CD14-positive monocyte (primary cell): Measurements from ENCODE around the gene SLC29A1. TPM values are rescaled to one million over a fixed set of nuclear protein-coding genes. Genes with fewer than 3 reads are reported as not detected.
A peak's percentile ranks its signal among the peaks of the same experiment; 100 is the strongest.

Experiments
- DNase-seq, 3 donors: peaks; one replicate each; pipeline ENCODE4 v3.0.0-alpha.2; 2011 to 2022
- H2AFZ ChIP-seq: 2 replicates; pipeline ENCODE4 v1.6.0; 2012; ENCODE audit warnings: mild to moderate bottlenecking, low read depth, low read length, inconsistent platforms; ENCODE audit not compliant: insufficient read depth, poor library complexity, severe bottlenecking
- H3K27ac ChIP-seq, 2 donors: 1 replicate in 1 of 2; 2 replicates in 1 of 2; pipeline ENCODE4 v1.5.1; 2012 to 2013; ENCODE audit warnings: low read length in 2 of 2, control low read depth in 1 of 2, inconsistent platforms in 1 of 2, low read depth in 1 of 2, mild to moderate bottlenecking in 1 of 2
- H3K27me3 ChIP-seq, 2 donors: one replicate each; pipeline versions ENCODE4 v1.6.0 to v1.6.1; 2011 to 2013; ENCODE audit warnings: low read length in 2 of 2; ENCODE audit not compliant: control insufficient read depth in 2 of 2, insufficient read depth in 2 of 2
- H3K36me3 ChIP-seq, 2 donors: replicated peaks in 1 of 2; 1 replicate in 1 of 2; 2 replicates in 1 of 2; pipeline versions ENCODE4 v1.5.1 to v1.6.1; 2012 to 2013; ENCODE audit warnings: low read length in 2 of 2, control low read depth in 1 of 2, inconsistent platforms in 1 of 2, mild to moderate bottlenecking in 1 of 2; ENCODE audit not compliant: insufficient read depth in 2 of 2, control insufficient read depth in 1 of 2
- H3K4me1 ChIP-seq, 2 donors: 1 replicate in 1 of 2; 2 replicates in 1 of 2; pipeline versions ENCODE4 v1.5.1 to v1.6.1; 2012 to 2013; ENCODE audit warnings: low read length in 2 of 2, control low read depth in 1 of 2, inconsistent platforms in 1 of 2, mild to moderate bottlenecking in 1 of 2, moderate library complexity in 1 of 2; ENCODE audit not compliant: insufficient read depth in 2 of 2, control insufficient read depth in 1 of 2
- H3K4me2 ChIP-seq: replicated peaks from 2 replicates; pipeline ENCODE3; 2012; ENCODE audit warnings: low read length, moderate library complexity, mild to moderate bottlenecking; ENCODE audit not compliant: poor library complexity, severe bottlenecking; ENCODE audit errors: extremely low read depth
- H3K4me3 ChIP-seq, 3 experiments: fragments of 200-600 bp in 1 of 3; sonication (generic) in 1 of 3; replicated peaks in 1 of 3; 1 replicate in 2 of 3; 2 replicates in 1 of 3; pipeline ENCODE4 v1.5.1; 2011 to 2013; ENCODE audit warnings: low read length in 3 of 3, mild to moderate bottlenecking in 3 of 3, control low read depth in 2 of 3, low read depth in 2 of 3, inconsistent platforms in 1 of 3, moderate library complexity in 1 of 3
- H3K79me2 ChIP-seq: 2 replicates; pipeline ENCODE4 v1.6.0; 2012; ENCODE audit warnings: mild to moderate bottlenecking, control low read depth, inconsistent platforms, low read length, moderate library complexity; ENCODE audit not compliant: insufficient read depth
- H3K9ac ChIP-seq: 2 replicates; pipeline ENCODE4 v1.6.0; 2017; ENCODE audit warnings: low read length, mild to moderate bottlenecking; ENCODE audit not compliant: insufficient read depth, poor library complexity, severe bottlenecking
- H3K9me3 ChIP-seq, 2 donors: replicated peaks in 1 of 2; 1 replicate in 1 of 2; 2 replicates in 1 of 2; pipeline versions ENCODE4 v1.5.1 to v1.6.1; 2012 to 2013; ENCODE audit warnings: low read length in 2 of 2, control low read depth in 1 of 2; ENCODE audit not compliant: control insufficient read depth in 1 of 2, insufficient read depth in 1 of 2
- H4K20me1 ChIP-seq: 2 replicates; pipeline ENCODE4 v1.6.0; 2012; ENCODE audit warnings: mild to moderate bottlenecking, low read length, control low read depth, moderate library complexity; ENCODE audit not compliant: insufficient read depth
- H3K27ac Mint-ChIP-seq, 7 donors: one replicate each; pipeline ENCODE4 v1.8.0; 2020; ENCODE audit warnings: mild to moderate bottlenecking in 7 of 7, mixed read lengths in 7 of 7, moderate library complexity in 6 of 7, inconsistent platforms in 2 of 7
- H3K27me3 Mint-ChIP-seq, 3 donors: one replicate each; pipeline ENCODE4 v1.8.0; 2021 to 2022; ENCODE audit warnings: low read depth in 3 of 3, mild to moderate bottlenecking in 3 of 3, mixed read lengths in 3 of 3, moderate library complexity in 3 of 3, inconsistent platforms in 1 of 3
- H3K36me3 Mint-ChIP-seq, 2 donors: one replicate each; pipeline ENCODE4 v1.8.0; 2020; ENCODE audit warnings: mixed read lengths in 2 of 2, inconsistent platforms in 1 of 2, mild to moderate bottlenecking in 1 of 2
- H3K4me1 Mint-ChIP-seq: one replicate; pipeline ENCODE4 v1.8.0; 2020; ENCODE audit warnings: mild to moderate bottlenecking, mixed read lengths
- H3K4me3 Mint-ChIP-seq, 2 donors: one replicate each; pipeline ENCODE4 v1.8.0; 2020; ENCODE audit warnings: mild to moderate bottlenecking in 2 of 2, mixed read lengths in 2 of 2, moderate library complexity in 1 of 2
- H3K9me3 Mint-ChIP-seq, 7 donors: one replicate each; pipeline ENCODE4 v1.8.0; 2020 to 2022; ENCODE audit warnings: mixed read lengths in 7 of 7, mild to moderate bottlenecking in 6 of 7, moderate library complexity in 6 of 7, inconsistent platforms in 2 of 7
- CTCF ChIP-seq: fragments of 200-600 bp; IDR thresholded peaks from one replicate; pipeline ENCODE4 v1.8.0; 2022; ENCODE audit warnings: antibody characterized with exemption, mild to moderate bottlenecking
- WGBS: methylation state at CpG from one replicate; pipeline ENCODE4 v1.1.5; 2013; ENCODE audit warnings: missing lambda C conversion rate; ENCODE audit not compliant: insufficient coverage; 5-methylcytosine and 5-hydroxymethylcytosine counted together
- intact Hi-C, 2 donors: fragments of 100-400 bp; cut with micrococcal nuclease; formaldehyde crosslinking; loops; one replicate each; pipeline versions ENCODE4 v1.15.0 to v1.15.1; 2023
- polyA plus RNA-seq, 3 donors: library from polyadenylated mRNA; depleted of rRNA in 1 of 3; unstranded in 2 of 3; stranded (reverse) in 1 of 3; fragments of 300-500 nt in 2 of 3; fragments of >200 nt in 1 of 3; fragmentation: Illumina TruSeq in 2 of 3; gene quantifications; 1 replicate in 2 of 3; 2 replicates in 1 of 3; pipeline ENCODE4 v1.2.3, GENCODE V29; 2012 to 2021

Gene SLC29A1
- polyA plus RNA-seq, 3 donors, result 14.3 to 23.2 (median 15.0) TPM

GRCh38 chr6:44264154-44265006 is 41.0 kb downstream of the SLC29A1 start:
- H3K36me3 Mint-ChIP-seq, result peaks cover 33 to 42% of the 10 kb centered on the region in 2 donors
- H3K9ac ChIP-seq, result peak overlapping the region; percentile 96
- H3K36me3 ChIP-seq, result peaks cover 32 to 33% of the 10 kb centered on the region in 2 donors
- peak; percentile 89 to 95 (median 94) for DNase-seq
- H3K27ac Mint-ChIP-seq, result peak overlapping the region; percentile 98 to 100 (median 99)
- WGBS, result 0% methylated on average over 9 of the region's 13 CpGs
- H3K4me1 Mint-ChIP-seq, result peaks cover 54% of the 10 kb centered on the region
- peaks cover 59% of the 10 kb centered on the region for H4K20me1 ChIP-seq
- H3K9me3 Mint-ChIP-seq, result no peaks in the 10 kb centered on the region
- H3K27ac ChIP-seq, result peak overlapping the region; percentile 96 to 99
- peaks cover 57% of the 10 kb centered on the region for H3K79me2 ChIP-seq
- no peaks in the 10 kb centered on the region for H3K9me3 ChIP-seq
- H3K4me3 Mint-ChIP-seq, result peak overlapping the region; percentile 99
- peak overlapping the region; percentile 75 to 99 (median 90) for H3K4me3 ChIP-seq
- intact Hi-C loops, result loop anchor here (5.0 to 10.0 kb wide), 3 partner anchors 48 to 470 kb away; partner anchors contain the start of genes AARS2 (in 2 of the 2) and CDC5L (in 1 of the 2)
- H3K4me2 ChIP-seq, result peak overlapping the region; percentile 98
- H2AFZ ChIP-seq, result no peak overlapping the region
- peaks cover 12 to 20% (median 17%) of the 10 kb centered on the region in 3 donors for H3K27me3 Mint-ChIP-seq
- H3K4me1 ChIP-seq, result peaks cover 38 to 53% of the 10 kb centered on the region in 2 donors
- peaks cover 7 to 15% of the 10 kb centered on the region in 2 donors for H3K27me3 ChIP-seq
- no peak for TF ChIP-seq CTCF

GRCh38 chr6:44265007-44265721 is 41.8 kb downstream of the SLC29A1 start, which contains the start of gene NFKBIE:
TSS of gene NFKBIE (minus strand) at chr6:44265551. CDS start at chr6:44265346, 205 bp downstream.
- H3K4me3 Mint-ChIP-seq, result peak within 1 kb of the TSS; percentile 99
- peak; percentile 94 to 96 (median 96) for DNase-seq
- intact Hi-C loops, result loop anchor here (5.0 to 10.0 kb wide), 3 partner anchors 47 to 470 kb away; partner anchors contain the start of genes AARS2 (in 2 of the 2) and CDC5L (in 1 of the 2)

More at GRCh38 chr6:44265007-44265721, 41.8 kb downstream of the SLC29A1 start, which contains the start of gene NFKBIE:
- peaks cover 24 to 25% of the 10 kb centered on the region in 2 donors for H3K36me3 ChIP-seq
- no peaks in the 10 kb centered on the region for H3K9me3 ChIP-seq
- no peak within 1 kb of the TSS for H2AFZ ChIP-seq
- H3K27me3 ChIP-seq, result peaks cover 15 to 23% of the 10 kb centered on the region in 2 donors
- H3K27ac ChIP-seq, result peak within 1 kb of the TSS; percentile 96 to 99
- TF ChIP-seq CTCF, result peak; percentile 26
- Mint-ChIP-seq H3K36me3 (peaks cover 30 to 37% of the 10 kb centered on the region in 2 donors), H3K4me1 (peaks cover 59% of the 10 kb centered on the region), H3K27me3 (peaks cover 20 to 27% (median 24%) of the 10 kb centered on the region in 3 donors), H3K9me3 (peaks cover 0 to 5% (median 5%) of the 10 kb centered on the region in 7 donors), H3K27ac (peak within 1 kb of the TSS; percentile 98 to 100 (median 99))
- peaks cover 51% of the 10 kb centered on the region for H4K20me1 ChIP-seq
- H3K4me3 ChIP-seq, result peak within 1 kb of the TSS; percentile 75 to 99 (median 90)
- under 1% methylated on average over 53 of the region's 72 CpGs for WGBS
- peak within 1 kb of the TSS; percentile 98 for H3K4me2 ChIP-seq
- H3K4me1 ChIP-seq, result peaks cover 46 to 61% of the 10 kb centered on the region in 2 donors
- H3K9ac ChIP-seq, result peak within 1 kb of the TSS; percentile 96
- H3K79me2 ChIP-seq, result peaks cover 52% of the 10 kb centered on the region
